Cardiac muscle cell (in vitro differentiated cells and primary cell): ENCODE measurements around the gene CGNL1. TPM values are rescaled to one million over a fixed set of nuclear protein-coding genes. Genes with fewer than 3 reads are reported as not detected.

Source experiments
- DNase-seq, 2 donors: peaks; one replicate each; pipeline versions ENCODE4 v3.0.0 to v3.0.0-alpha.2; 2010 to 2017; ENCODE audit warnings: low read depth in 1 of 2, low spot score in 1 of 2
- H3K27ac ChIP-seq: fragments of 200-600 bp; sonication (generic); 2 replicates; pipeline ENCODE4 v1.5.1; 2016
- H3K27me3 ChIP-seq: fragments of 200-600 bp; sonication (generic); 2 replicates; pipeline ENCODE4 v1.6.0; 2016; ENCODE audit warnings: control low read depth
- H3K36me3 ChIP-seq: fragments of 200-600 bp; sonication (generic); 2 replicates; pipeline ENCODE4 v1.5.1; 2016; ENCODE audit warnings: control low read depth
- H3K4me1 ChIP-seq: fragments of 200-600 bp; sonication (generic); 2 replicates; pipeline ENCODE4 v1.8.1; 2017; ENCODE audit warnings: low read depth, mild to moderate bottlenecking, mixed run types
- H3K4me3 ChIP-seq: fragments of 200-600 bp; sonication (generic); 2 replicates; pipeline ENCODE4 v1.5.1; 2016; ENCODE audit warnings: mild to moderate bottlenecking
- H3K9me3 ChIP-seq: fragments of 200-600 bp; sonication (generic); 2 replicates; pipeline ENCODE4 v1.5.1; 2017; ENCODE audit warnings: low read depth, mild to moderate bottlenecking, control low read depth
- CTCF ChIP-seq: IDR thresholded peaks from 2 replicates; pipeline ENCODE4 v1.5.1; 2012; ENCODE audit warnings: low read depth, mild to moderate bottlenecking, low read length
- polyA plus RNA-seq: library from polyadenylated mRNA; unstranded; fragments of >200 nt; fragmentation: Nextera tagmentation; extraction: Ambion mirVana; gene quantifications from 2 replicates; pipeline ENCODE4 v1.2.1, GENCODE V29; 2016
- total RNA-seq: library from RNA; depleted of rRNA; stranded (reverse); fragments of >200 nt; gene quantifications from 2 replicates; pipeline ENCODE4 v1.2.3, GENCODE V29; 2016

CGNL1 gene
- total and polyA plus RNA-seq, 2 experiments from 2014 or later = 62.9 to 134 TPM

- DNase-seq = no peak
- no peaks in the 10 kb centered on the region for H3K9me3 ChIP-seq
- TF ChIP-seq CTCF = no peak
Measured at GRCh38 chr15:57540736-57541135, 164.4 kb downstream of the CGNL1 start.

GRCh38 chr15:57541271-57541670 is 165.0 kb downstream of the CGNL1 start:
- no peak for DNase-seq
- Histone ChIP-seq H3K27me3 (no peaks in the 10 kb centered on the region), H3K4me3 (no peak overlapping the region), H3K9me3 (no peaks in the 10 kb centered on the region), H3K27ac (peak overlapping the region; percentile 46), H3K4me1 (no peaks in the 10 kb centered on the region), H3K36me3 (peaks cover 62% of the 10 kb centered on the region)
- TF ChIP-seq CTCF = no peak

More at GRCh38 chr15:57540736-57541135, 164.4 kb downstream of the CGNL1 start:
- no peaks in the 10 kb centered on the region for H3K27me3 ChIP-seq
- H3K36me3 ChIP-seq = peaks cover 61% of the 10 kb centered on the region
- H3K27ac ChIP-seq = peak overlapping the region; percentile 46
- H3K4me3 ChIP-seq = no peak overlapping the region
- no peaks in the 10 kb centered on the region for H3K4me1 ChIP-seq

GRCh38 chr15:57541805-57542504 is 165.7 kb downstream of the CGNL1 start:
- TF ChIP-seq CTCF = peak; percentile 94
- DNase-seq = peak; percentile 69 to 86
- H3K36me3 ChIP-seq = peaks cover 61% of the 10 kb centered on the region

GRCh38 chr15:57542505-57542817 is 166.2 kb downstream of the CGNL1 start:
- Histone ChIP-seq H3K27ac (no peak overlapping the region), H3K9me3 (no peaks in the 10 kb centered on the region), H3K4me1 (peaks cover 5% of the 10 kb centered on the region), H3K27me3 (no peaks in the 10 kb centered on the region), H3K4me3 (no peak overlapping the region), H3K36me3 (peaks cover 66% of the 10 kb centered on the region)
- TF ChIP-seq CTCF = no peak
- no peak for DNase-seq

More at GRCh38 chr15:57541805-57542504, 165.7 kb downstream of the CGNL1 start:
- H3K27ac ChIP-seq = peak overlapping the region; percentile 46
- no peaks in the 10 kb centered on the region for H3K27me3 ChIP-seq
- no peak overlapping the region for H3K4me3 ChIP-seq
- peaks cover 3% of the 10 kb centered on the region for H3K4me1 ChIP-seq
- H3K9me3 ChIP-seq = no peaks in the 10 kb centered on the region

GRCh38 chr15:57544848-57545480 is 168.7 kb downstream of the CGNL1 start:
- no peak overlapping the region for H3K4me3 ChIP-seq
- peaks cover 9% of the 10 kb centered on the region for H3K4me1 ChIP-seq
- H3K36me3 ChIP-seq = peaks cover 74% of the 10 kb centered on the region
- DNase-seq = no peak
- H3K27ac ChIP-seq = peak overlapping the region; percentile 9
- no peak for TF ChIP-seq CTCF
- no peaks in the 10 kb centered on the region for H3K27me3 ChIP-seq
- H3K9me3 ChIP-seq = no peaks in the 10 kb centered on the region
